NCI-H1092 (cell line): Measurements from ENCODE around the gene CD1B.
"Not testable (repeated sequence)": the region's sequence is repeated elsewhere in the genome, so short reads cannot be mapped to it uniquely, and the experiment has no call there.

Experiments
- DNase-seq: peaks from one replicate; lab custom pipeline; 2025; lab: John Stamatoyannopoulos, UW

CD1B gene

GRCh38 chr1:158331481-158332150, at the start of gene CD1B:
CD1B (minus strand) TSS chr1:158331531; CDS start chr1:158331423, 108 bp downstream.
- DNase-seq = no peak

- no peak for DNase-seq
These were observed 43.5 kb upstream of the CD1B start for GRCh38 chr1:158374860-158375259.

GRCh38 chr1:158374101-158374500, 42.8 kb upstream of the CD1B start:
- not testable (repeated sequence) for DNase-seq

- DNase-seq = no peak
These were observed 40.0 kb upstream of the CD1B start for GRCh38 chr1:158371188-158371953.

GRCh38 chr1:158366783-158367182, 35.5 kb upstream of the CD1B start:
- no peak for DNase-seq

GRCh38 chr1:158362941-158363340, 31.6 kb upstream of the CD1B start:
- DNase-seq = no peak

GRCh38 chr1:158362482-158362881, 31.2 kb upstream of the CD1B start:
- no peak for DNase-seq

- DNase-seq = no peak
These were observed 26.1 kb upstream of the CD1B start for GRCh38 chr1:158357441-158357840.

GRCh38 chr1:158356616-158357015, 25.3 kb upstream of the CD1B start:
- no peak for DNase-seq

GRCh38 chr1:158355773-158356285, 24.5 kb upstream of the CD1B start:
- no peak for DNase-seq

- DNase-seq = no peak
These were observed 22.9 kb upstream of the CD1B start for GRCh38 chr1:158354255-158354654.

GRCh38 chr1:158353303-158354075, 22.2 kb upstream of the CD1B start, which contains the start of gene CD1E:
CD1E (plus strand) TSS chr1:158353894; CDS start chr1:158353989, 95 bp downstream.
- DNase-seq = no peak

GRCh38 chr1:158348946-158349345, 17.6 kb upstream of the CD1B start:
- DNase-seq = not testable (repeated sequence)

- not testable (repeated sequence) for DNase-seq
These were observed 5.1 kb upstream of the CD1B start for GRCh38 chr1:158336413-158336812.

- no peak for DNase-seq
These were observed 3.8 kb upstream of the CD1B start for GRCh38 chr1:158335213-158335532.

- no peak for DNase-seq
These were observed 3.3 kb upstream of the CD1B start for GRCh38 chr1:158334526-158335212.

GRCh38 chr1:158333405-158334155, 2.2 kb upstream of the CD1B start:
- DNase-seq = no peak

- DNase-seq = no peak
These were observed 265 bp downstream of the CD1B start for GRCh38 chr1:158331106-158331425.

GRCh38 chr1:158330391-158331105, 783 bp downstream of the CD1B start:
- DNase-seq = no peak

- DNase-seq = no peak
These were observed 1.6 kb downstream of the CD1B start for GRCh38 chr1:158329733-158330132.

GRCh38 chr1:158329300-158329699, 2.0 kb downstream of the CD1B start:
- no peak for DNase-seq
